ENCODE results near the gene TMSB10.
A peak's percentile ranks its signal among the peaks of the same experiment; 100 is the strongest.

The TMSB10 gene

DNA sequence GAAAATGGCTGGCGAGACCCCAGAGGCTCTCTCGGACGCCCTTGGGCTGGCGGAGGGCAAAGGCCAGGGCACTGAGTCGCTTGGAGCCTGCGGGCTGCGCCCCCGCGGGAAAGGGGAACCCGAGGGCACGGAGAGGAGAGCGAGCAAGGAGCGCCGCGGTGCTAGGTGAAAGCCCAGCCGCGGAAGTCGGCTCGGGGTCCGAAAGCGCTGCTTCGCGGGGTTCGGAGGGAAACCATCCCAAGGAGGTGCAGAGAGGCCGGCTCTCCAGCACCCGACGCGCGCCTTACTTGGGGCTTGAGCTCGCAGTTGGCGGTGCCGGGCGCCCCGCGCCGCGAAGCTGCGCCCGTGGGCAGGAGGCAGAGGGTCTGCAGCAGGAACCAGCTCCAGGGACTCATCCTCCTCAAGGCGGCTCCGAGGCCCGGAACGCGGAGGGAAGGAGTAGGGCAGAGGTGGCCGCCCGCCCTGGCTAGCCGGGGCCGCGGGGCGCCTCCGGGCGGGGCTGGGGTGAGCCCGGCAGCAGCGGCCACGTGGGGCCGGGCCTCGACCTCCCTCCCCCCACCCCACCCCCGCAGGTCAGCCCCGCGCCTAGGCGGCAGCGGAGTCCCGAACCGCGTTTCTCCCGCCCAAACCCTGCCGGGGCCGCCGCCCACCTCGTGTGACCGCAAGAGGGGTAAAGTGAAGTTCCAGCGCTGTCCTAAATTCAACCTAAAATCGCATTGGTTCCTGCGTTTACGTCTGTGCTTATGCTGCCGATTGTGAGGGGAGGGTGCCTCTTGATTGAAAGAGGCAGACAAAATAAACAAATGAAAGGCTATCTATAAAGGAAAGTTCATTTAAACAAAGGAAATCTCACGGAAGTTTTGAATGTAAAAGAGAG is 24.6 kb upstream of the TMSB10 start, which contains the start of gene TRABD2A:
Gene TRABD2A, minus strand, starts transcription at position 440 of the 877 bp plus-strand sequence. Its CDS starts 45 bp downstream, at position 395.
- no peak for DNase-seq

GRCh38 chr2:84881581-84882413 is 23.7 kb upstream of the TMSB10 start:
- DNase-seq, result peak; percentile 35

- DNase-seq, result no peak
Measured at GRCh38 chr2:84882414-84882738, 23.1 kb upstream of the TMSB10 start.

- DNase-seq, result no peak
Measured at GRCh38 chr2:84882775-84883550, 22.5 kb upstream of the TMSB10 start.

DNA sequence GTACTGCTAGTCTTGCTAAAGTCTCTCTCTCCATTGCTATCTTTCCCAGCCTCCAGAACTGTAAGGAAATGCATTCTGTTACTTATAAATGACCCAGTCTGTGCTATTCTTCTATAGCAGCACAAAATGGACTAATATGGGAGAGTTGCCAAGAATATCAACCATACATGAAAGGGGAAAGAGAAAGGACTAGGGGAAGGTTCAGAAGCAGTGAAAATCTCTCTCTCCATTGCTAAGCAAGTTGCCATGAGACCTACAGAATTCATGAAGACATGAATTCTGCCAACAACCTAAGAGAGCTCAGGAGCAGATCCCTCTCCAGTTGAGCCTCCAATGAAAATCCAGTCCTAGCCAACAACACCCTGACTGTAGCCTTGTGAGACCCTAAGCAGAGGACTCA is 21.0 kb upstream of the TMSB10 start:
- no peak for DNase-seq

DNA sequence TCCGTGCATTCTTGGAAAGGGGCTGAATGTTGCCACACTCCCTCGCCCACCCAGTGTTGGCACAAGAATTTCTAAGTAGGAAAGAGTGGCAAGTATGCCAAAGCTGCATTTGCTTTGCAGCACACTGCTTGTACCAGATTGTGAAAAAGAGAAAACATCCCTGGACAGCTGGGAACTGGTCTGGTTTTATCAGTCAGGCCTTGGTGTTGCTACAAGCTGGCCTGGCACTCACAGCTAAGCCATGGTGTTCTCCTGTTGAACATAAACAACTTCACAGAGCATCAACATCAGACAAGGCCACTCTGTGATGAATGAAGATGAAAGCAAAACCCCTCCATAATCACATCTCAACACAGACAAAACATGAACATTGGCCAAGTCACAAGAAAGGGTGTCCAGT is 20.3 kb upstream of the TMSB10 start:
- DNase-seq, result no peak

DNA sequence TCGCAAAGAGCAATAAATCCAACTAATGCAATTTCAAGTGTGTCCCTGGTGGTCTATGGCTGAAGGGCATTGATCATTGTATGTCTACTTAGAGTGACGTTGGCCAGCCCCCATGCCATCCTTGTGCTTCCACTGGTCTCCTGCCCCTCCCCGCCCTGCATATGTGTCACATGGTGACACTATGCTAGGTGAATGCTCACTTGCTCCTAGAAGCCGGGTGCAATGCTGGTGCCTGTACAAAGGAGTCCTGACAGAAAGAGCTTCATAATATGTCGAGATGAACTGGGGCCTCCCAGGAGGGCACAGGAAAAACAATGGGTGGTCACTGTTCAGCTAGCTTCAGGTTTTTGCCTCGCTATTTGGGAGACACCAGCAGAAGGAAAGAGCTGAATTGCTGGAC is 18.7 kb upstream of the TMSB10 start:
- DNase-seq, result no peak

GRCh38 chr2:84888401-84889276 is 16.8 kb upstream of the TMSB10 start:
- DNase-seq, result no peak

- no peak for DNase-seq
Measured at GRCh38 chr2:84889332-84889731, 16.1 kb upstream of the TMSB10 start.

DNA sequence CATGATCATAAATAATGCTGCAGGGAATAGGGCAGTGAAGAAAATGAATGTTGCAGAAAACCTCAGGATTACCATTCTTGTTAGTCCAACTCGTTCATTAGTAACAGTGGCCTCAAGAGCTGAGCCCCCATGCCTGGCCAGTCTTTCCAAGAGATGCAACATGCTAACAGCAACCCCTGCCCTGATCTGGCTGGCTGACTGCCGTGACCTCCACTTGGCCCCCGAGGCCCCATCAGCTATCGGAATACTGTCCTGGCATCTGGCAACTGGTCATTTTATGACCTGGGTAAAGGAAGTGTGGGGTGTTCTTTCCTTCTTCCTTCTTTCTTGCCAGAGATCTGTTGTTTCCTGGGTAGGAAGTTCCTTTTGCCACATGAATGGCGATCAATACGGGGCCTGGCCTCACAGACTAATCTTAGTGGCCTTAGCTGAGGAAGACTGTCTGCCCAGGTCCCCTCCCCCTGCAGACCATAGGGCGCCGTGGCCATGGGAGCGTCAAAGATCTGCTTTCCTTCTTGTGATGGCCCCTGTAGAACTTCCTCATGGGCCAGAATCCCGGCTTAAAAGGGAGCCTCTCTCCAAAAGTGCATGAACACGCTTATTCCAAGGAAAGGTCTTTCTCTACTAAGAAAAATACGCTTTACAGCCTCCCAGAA is 14.0 kb upstream of the TMSB10 start:
- DNase-seq, result no peak

GRCh38 chr2:84894131-84894586 is 11.3 kb upstream of the TMSB10 start:
- DNase-seq, result peak; percentile 79

GRCh38 chr2:84894758-84895520 is 10.5 kb upstream of the TMSB10 start:
- no peak for DNase-seq

GRCh38 chr2:84896567-84896966 is 8.9 kb upstream of the TMSB10 start:
- DNase-seq, result no peak

GRCh38 chr2:84897773-84898172 is 7.7 kb upstream of the TMSB10 start:
- no peak for DNase-seq

DNA sequence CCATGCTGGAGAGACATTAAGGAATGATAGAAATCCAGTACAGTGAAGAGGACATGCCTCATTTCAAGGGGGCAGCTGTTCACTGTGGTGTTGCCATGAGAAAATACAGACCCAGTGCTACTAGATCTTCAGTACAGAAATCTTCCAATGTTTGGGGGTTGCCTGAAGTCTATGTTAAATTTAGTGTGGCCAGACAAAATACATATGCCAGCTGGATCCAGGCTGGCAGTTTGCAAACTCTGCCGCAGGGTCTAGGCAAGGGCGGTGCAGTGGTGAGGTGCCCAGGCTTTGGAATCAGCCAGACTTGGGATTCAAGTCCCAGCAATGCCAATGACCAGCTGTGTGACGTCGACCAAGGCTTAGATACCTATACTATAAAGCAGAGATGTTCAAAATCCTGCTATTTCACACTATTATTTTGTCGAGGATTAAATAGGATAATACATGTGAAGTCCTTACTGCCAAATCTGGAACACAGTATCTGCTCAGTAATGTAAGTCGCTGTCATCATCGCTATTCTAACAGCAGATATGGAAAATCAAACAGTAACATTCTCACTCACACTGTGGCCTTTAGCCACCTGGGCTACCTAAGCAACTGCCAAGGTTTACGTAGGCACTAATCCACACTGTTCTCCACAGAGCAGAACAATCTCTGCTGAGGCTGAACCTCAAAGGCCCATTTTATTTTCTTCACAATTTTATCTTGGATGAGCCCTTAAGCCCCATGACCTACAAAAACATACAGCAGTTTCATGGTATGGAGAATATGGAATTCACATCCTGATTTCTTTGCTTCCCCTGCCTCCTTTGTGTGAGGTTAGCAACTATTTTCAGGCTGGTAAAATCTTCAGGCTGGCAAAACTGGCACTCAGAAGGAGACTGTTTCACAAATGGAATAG is 5.9 kb upstream of the TMSB10 start:
- DNase-seq, result no peak

- no peak for DNase-seq
Measured at GRCh38 chr2:84900971-84901370, 4.5 kb upstream of the TMSB10 start.

DNA sequence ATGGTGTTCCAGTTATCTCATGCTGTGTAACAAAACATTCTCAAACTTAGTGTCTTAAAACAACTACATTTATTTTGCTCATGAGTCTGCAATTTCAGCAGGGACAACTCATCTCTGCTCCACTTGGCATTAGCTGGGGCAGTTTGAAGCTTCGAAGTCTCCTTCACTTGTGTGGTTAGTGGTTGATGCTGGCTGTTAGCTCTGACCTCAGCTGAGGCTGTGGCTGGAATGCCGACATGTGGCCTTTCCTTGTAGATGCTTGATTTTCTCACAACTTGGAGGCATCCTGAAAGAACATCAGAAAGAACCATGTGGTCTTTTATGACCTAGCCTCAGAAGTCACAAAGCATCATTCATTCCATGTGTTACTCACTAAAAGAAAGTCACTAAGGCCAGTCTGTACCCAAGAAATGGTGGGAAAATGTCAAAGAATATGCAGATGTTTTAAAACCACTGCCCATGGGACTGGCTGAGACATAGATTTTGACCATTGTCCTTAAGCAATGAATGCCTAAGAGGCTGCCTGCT is 3.8 kb upstream of the TMSB10 start:
- DNase-seq, result no peak

- DNase-seq, result no peak
Measured at GRCh38 chr2:84902526-84902925, 2.9 kb upstream of the TMSB10 start.

GRCh38 chr2:84904151-84904550 is 1.3 kb upstream of the TMSB10 start:
- no peak for DNase-seq
